Endothelial cell of umbilical vein (primary cell): ENCODE measurements around the gene PRDX3.

Source experiments
- CTCF ChIP-seq, 2 donors: IDR thresholded peaks; 1 replicate in 1 of 2; 2 replicates in 1 of 2; pipeline ENCODE4 v1.5.1; 2011; ENCODE audit warnings: low read length in 2 of 2, mild to moderate bottlenecking in 2 of 2, moderate library complexity in 2 of 2, control low read depth in 1 of 2, inconsistent platforms in 1 of 2, low read depth in 1 of 2; ENCODE audit not compliant: insufficient read depth in 1 of 2; ENCODE audit errors: extremely low read depth in 1 of 2
- EZH2 ChIP-seq: IDR thresholded peaks from 2 replicates; pipeline ENCODE4 v1.6.1; 2012; ENCODE audit warnings: borderline replicate concordance, low read depth, mild to moderate bottlenecking, moderate library complexity, low read length, inconsistent platforms; ENCODE audit not compliant: severe bottlenecking
- FOS ChIP-seq: IDR thresholded peaks from 2 replicates; pipeline ENCODE4 v1.6.1; 2011; ENCODE audit warnings: mild to moderate bottlenecking, low read length, moderate library complexity, borderline replicate concordance; ENCODE audit not compliant: insufficient read depth
- GATA2 ChIP-seq: IDR thresholded peaks from 2 replicates; pipeline ENCODE4 v1.7.0; 2011; ENCODE audit warnings: low read depth, mild to moderate bottlenecking, moderate library complexity, mixed read lengths, low read length; ENCODE audit not compliant: insufficient read length, insufficient read depth
- JUN ChIP-seq: IDR thresholded peaks from 2 replicates; pipeline ENCODE4 v1.6.1; 2011; ENCODE audit warnings: borderline replicate concordance, low read depth; ENCODE audit not compliant: insufficient read length, insufficient read depth
- MAX ChIP-seq: IDR thresholded peaks from 2 replicates; pipeline ENCODE4 v1.6.1; 2011; ENCODE audit not compliant: insufficient read depth, insufficient read length
- MYC ChIP-seq: IDR thresholded peaks from one replicate; pipeline ENCODE4 v1.6.1; 2011; ENCODE audit warnings: mild to moderate bottlenecking, low read depth, low read length
- POLR2A ChIP-seq: IDR thresholded peaks from 2 replicates; pipeline ENCODE4 v1.6.1; 2012; ENCODE audit warnings: low read depth, mild to moderate bottlenecking, control low read depth, low read length
- POLR2AphosphoS5 ChIP-seq: IDR thresholded peaks from 2 replicates; pipeline ENCODE4 v1.6.1; 2012; ENCODE audit warnings: low read depth, mild to moderate bottlenecking, control low read depth, low read length, moderate library complexity; ENCODE audit not compliant: insufficient read depth

GRCh38 chr10:119183664-119184412, 5.2 kb upstream of the PRDX3 start:
- TF ChIP-seq CTCF (IDR thresholded peaks at IDR 0.05; ENCODE audit: extremely low read depth in 1 of 2, insufficient read depth in 1 of 2, low read depth in 1 of 2, low read length in 2 of 2) (no peak), MAX (no peak), POLR2A (no peak), POLR2AphosphoS5 (no peak), JUN (no peak), EZH2 (no peak), FOS (no peak), GATA2 (no peak), MYC (no peak)
